ENCODE measurements around the gene FFAR1. TPM values are rescaled to one million over a fixed set of nuclear protein-coding genes. Genes with fewer than 3 reads are reported as not detected.
A peak's percentile ranks its signal among the peaks of the same experiment; 100 is the strongest.

FFAR1 gene
- total RNA-seq, 4 donors from 2014 or later, result 0.21 TPM; not detected in 3

GRCh38 chr19:35314858-35315470 is 32.7 kb upstream of the FFAR1 start:
- TF ChIP-seq CTCF (IDR thresholded peaks at IDR 0.05) (no peak), POLR2A (IDR thresholded peaks at IDR 0.05) (no peak)

GRCh38 chr19:35315883-35316282 is 31.8 kb upstream of the FFAR1 start:
- DNase-seq, result no peak
- Histone ChIP-seq H3K4me3 (no peak overlapping the region), H3K27ac (no peak overlapping the region), H3K27me3 (no peaks in the 10 kb centered on the region), H3K4me1 (no peaks in the 10 kb centered on the region), H3K9me3 (no peaks in the 10 kb centered on the region), H3K36me3 (no peaks in the 10 kb centered on the region)
- intact Hi-C loops (cut with DNase I; ENCODE audit: low total_unique reads), result no loop called here
- TF ChIP-seq CTCF (IDR thresholded peaks at IDR 0.05) (no peak), POLR2A (IDR thresholded peaks at IDR 0.05) (no peak)

More at GRCh38 chr19:35314858-35315470, 32.7 kb upstream of the FFAR1 start:
- H3K4me1 ChIP-seq, result no peaks in the 10 kb centered on the region
- no peaks in the 10 kb centered on the region for H3K27me3 ChIP-seq
- intact Hi-C loops (cut with DNase I; ENCODE audit: low total_unique reads), result no loop called here
- no peak for DNase-seq
- no peak overlapping the region for H3K27ac ChIP-seq
- no peaks in the 10 kb centered on the region for H3K9me3 ChIP-seq
- H3K36me3 ChIP-seq, result no peaks in the 10 kb centered on the region
- H3K4me3 ChIP-seq, result no peak overlapping the region

- H3K4me3 ChIP-seq, result no peak overlapping the region
- H3K27ac ChIP-seq, result no peak overlapping the region
- no peak for DNase-seq
- H3K9me3 ChIP-seq, result no peaks in the 10 kb centered on the region
- TF ChIP-seq POLR2A (IDR thresholded peaks at IDR 0.05), result no peak
- no peak for TF ChIP-seq CTCF (IDR thresholded peaks at IDR 0.05)
- no peaks in the 10 kb centered on the region for H3K4me1 ChIP-seq
- no peaks in the 10 kb centered on the region for H3K36me3 ChIP-seq
- intact Hi-C loops (cut with DNase I; ENCODE audit: low total_unique reads), result no loop called here
- no peaks in the 10 kb centered on the region for H3K27me3 ChIP-seq
Observed at GRCh38 chr19:35316560-35316959, 31.1 kb upstream of the FFAR1 start.

GRCh38 chr19:35317464-35318043 is 30.1 kb upstream of the FFAR1 start:
- H3K9me3 ChIP-seq, result no peaks in the 10 kb centered on the region
- DNase-seq, result no peak
- intact Hi-C loops (cut with DNase I; ENCODE audit: low total_unique reads), result no loop called here
- H3K27ac ChIP-seq, result no peak overlapping the region
- no peaks in the 10 kb centered on the region for H3K4me1 ChIP-seq
- H3K36me3 ChIP-seq, result no peaks in the 10 kb centered on the region
- H3K4me3 ChIP-seq, result no peak overlapping the region
- no peaks in the 10 kb centered on the region for H3K27me3 ChIP-seq
- TF ChIP-seq CTCF (IDR thresholded peaks at IDR 0.05), result no peak
- TF ChIP-seq POLR2A (IDR thresholded peaks at IDR 0.05), result no peak

GRCh38 chr19:35318679-35319448 is 28.8 kb upstream of the FFAR1 start:
- intact Hi-C loops (cut with DNase I; ENCODE audit: low total_unique reads), result no loop called here
- DNase-seq, result peak; percentile 30 to 74
- Histone ChIP-seq H3K27me3 (no peaks in the 10 kb centered on the region), H3K4me1 (no peaks in the 10 kb centered on the region), H3K9me3 (no peaks in the 10 kb centered on the region), H3K27ac (peak overlapping the region; percentile 40 to 52), H3K36me3 (no peaks in the 10 kb centered on the region), H3K4me3 (no peak overlapping the region)
- TF ChIP-seq CTCF (IDR thresholded peaks at IDR 0.05), result no peak
- TF ChIP-seq POLR2A (IDR thresholded peaks at IDR 0.05), result no peak

Measured in uterus (tissue), 4 donors.